Stimulated activated CD4-positive, alpha-beta T cell treated with anti-CD3 and anti-CD28 coated beads, Interleukin-2, amount 100 ng/mL, for 4 hours (primary cell): ENCODE results near the gene AKNA.

Experiments
- DNase-seq: peaks from one replicate; pipeline ENCODE4 v3.0.0-alpha.2; 2020; ENCODE audit warnings: low read depth

Gene AKNA

DNA sequence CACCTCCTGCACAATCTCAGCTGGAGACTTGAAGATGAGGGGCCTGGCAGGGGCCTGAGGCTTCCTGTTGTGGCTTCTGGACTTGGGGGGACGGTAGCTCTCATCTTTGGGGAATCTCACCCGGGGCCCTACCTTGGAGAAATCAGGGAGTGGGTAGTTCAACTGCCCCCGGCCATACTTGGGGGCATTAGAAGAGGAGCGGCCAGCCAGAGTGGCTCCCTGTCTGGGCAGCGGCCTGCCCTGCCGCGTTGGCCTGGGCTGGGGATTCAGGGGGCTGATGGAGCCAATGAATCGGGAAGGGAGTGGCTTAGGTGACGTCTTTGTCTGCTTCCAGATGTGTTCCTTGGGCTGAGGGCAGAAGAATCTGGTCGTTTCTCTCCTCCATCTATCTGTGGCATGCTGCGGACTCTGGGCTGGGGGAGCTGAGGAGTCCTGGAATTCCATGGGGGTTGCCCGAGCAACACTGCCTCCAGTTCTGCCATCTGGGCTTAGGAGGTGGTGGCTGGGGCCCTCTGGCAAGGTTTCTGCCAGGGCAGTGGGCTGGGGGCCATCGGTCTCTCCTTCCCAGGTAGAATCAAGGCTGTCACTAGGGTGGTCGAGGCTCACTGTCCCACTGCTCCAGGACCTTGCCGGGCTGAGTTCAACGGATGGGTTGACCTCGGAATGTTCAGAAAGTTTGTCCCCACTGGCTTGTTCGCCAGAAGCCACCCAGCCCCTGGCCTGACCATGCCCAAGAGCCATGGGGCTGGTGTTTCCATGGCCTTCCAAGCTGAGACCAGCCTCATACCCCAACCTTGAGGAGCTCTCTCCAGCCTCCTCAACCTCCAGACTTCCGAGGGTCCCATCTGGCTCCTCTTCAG is 11.0 kb downstream of the AKNA start:
- DNase-seq: no peak

DNA sequence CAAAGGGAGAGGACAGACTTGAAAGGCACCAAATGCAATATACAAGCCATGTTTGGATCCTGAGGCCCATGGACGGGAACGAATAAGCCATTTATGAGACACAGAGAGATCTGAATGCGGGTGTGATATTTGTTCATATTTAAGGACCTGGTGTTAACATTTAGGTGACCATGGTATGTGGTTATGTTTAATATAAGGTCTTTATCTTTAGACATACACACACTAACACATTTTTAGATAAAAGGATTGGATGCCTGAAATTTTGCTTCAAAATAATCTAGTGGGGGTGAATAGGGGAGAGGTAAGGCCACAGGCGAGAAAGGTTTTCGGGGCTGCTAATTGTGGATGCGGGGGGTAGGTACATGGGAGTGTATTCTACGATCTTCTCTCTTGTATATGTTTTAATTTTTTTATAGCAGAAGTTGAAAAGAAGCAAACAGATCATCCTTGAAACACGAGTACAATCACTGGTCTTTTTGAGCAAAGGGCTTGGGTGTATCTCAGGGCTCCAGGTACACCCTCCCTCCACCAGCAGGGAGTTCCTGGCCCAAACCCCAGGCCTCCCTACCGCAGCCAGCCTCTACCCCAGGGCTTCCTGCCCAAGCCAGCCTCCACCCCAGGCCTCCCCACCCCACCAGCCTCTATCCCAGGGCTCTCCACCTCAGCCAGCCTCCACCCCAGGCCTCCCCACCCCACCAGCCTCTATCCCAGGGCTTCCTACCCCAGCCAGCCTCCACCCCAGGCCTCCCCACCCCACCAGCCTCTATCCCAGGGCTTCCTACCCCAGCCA is 12.2 kb downstream of the AKNA start:
- no peak for DNase-seq

DNA sequence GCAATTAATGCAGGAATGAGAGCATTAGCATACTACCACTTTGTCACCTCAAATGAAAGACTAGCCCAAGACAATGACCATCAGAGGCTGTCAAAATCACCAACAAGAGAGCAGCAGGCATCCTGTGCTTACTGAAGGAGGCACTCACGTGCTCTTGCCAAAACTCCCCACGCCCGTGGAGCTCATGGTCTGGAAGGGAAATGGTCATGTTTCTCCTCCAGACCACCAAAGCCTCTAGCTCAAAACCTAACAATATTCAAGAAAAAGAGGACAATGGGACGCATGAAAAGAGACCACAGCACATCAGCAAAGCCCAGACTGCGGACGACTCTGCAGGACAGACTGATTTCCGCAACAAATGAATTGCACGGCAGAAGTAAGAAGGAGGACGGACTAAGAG is 12.8 kb downstream of the AKNA start:
- DNase-seq: no peak

GRCh38 chr9:114373960-114374730 is 13.6 kb downstream of the AKNA start:
- no peak for DNase-seq

DNA sequence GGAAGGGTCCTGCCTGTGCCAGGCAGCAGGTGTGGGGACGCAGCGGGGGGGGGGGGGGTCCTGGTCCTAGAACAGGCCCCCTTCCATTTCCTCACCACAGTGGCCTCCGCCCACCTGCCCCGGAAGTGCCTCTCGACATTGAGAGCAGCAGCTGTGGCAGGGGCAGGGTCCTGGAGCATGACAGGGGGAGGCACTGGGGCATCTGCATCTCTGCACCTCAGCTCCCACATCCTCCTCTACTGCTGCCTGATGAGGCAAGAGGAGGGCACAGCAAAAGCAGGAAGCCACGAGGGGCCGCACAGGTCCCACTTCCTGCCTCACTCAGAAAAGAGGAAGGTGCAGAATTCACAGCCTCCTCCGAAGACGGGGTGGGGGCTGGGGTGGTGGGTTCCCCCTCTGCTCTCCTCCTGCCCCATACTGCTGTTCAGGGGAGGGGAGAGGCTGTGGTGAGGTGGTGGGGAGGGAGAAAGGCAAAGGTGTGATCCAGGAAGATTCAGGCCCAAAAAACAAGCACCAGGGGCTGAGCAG is 14.8 kb downstream of the AKNA start:
- DNase-seq: peak; percentile 59

- DNase-seq: no peak
Measured at GRCh38 chr9:114371973-114372917, 15.5 kb downstream of the AKNA start.

DNA sequence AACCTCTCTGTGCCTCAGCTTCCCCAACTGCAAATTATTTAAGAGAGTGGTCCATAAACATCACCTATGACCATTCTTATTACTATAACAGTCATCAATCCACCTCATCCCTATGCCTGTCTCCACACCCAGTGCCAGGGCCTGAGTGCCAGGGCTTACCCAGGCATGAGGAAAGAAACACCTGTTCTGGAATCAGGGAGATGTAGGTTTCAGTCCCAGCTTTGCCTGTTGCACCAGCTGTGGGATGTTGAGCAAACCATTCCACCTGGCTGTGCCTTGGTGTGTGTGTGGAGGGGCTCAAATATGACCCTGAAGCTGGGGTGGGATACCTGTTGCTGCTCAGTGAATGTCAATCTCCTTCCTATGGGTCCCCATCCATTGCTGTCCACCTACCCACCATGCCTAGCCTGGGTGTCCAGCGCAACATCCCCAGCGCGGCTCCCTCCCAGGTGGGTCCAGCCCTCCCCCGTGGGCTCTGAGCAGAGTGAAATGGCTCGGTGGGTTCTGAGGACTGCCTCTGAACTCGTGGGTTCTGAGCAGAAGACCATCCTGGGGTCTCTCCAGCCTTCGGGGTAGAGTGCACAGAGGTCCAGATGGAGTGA is 16.3 kb downstream of the AKNA start:
- DNase-seq: no peak

GRCh38 chr9:114370968-114371320 is 16.8 kb downstream of the AKNA start:
- DNase-seq: no peak

GRCh38 chr9:114370251-114370967 is 17.4 kb downstream of the AKNA start:
- no peak for DNase-seq

GRCh38 chr9:114369216-114370130 is 18.3 kb downstream of the AKNA start:
- DNase-seq: no peak

- no peak for DNase-seq
Measured at GRCh38 chr9:114367772-114368569, 19.8 kb downstream of the AKNA start.

GRCh38 chr9:114367366-114367765 is 20.4 kb downstream of the AKNA start:
- DNase-seq: no peak

DNA sequence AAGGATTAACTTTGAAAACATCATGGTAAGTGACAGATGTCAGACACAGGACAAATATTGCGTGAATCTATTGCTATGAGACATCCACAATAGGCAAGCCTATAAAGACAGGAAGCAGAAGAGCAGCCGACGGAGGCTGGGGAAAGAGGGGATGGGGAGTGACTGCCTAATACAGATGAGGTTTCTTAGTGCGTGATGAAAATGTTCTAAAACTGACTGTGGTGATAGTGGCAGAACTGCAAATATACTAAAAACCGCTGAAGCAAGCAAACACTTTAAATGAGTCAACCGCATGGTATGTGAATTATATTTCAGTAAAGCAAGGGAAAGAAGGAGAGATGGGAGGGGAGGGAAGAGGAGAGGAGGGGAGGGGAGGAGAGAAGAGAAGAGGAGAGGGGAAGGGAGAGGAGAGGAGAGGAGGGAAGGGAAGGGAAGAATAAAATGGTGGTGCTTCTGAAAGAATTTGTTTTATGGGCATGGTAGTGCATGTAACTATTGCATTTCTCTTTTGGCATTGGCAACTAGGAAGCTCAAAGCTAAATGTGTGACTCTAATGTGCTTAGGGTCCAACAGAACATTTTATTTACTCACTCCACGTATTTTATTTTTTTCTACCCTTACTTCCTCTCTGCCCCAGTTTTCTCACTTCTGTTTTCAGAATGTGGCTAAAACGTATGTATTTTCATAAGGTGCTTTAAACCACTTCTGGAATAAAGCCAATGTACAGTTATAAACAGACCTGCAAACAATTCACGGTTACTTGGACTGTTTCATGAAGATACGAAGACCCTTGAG is 21.3 kb downstream of the AKNA start:
- DNase-seq: no peak

DNA sequence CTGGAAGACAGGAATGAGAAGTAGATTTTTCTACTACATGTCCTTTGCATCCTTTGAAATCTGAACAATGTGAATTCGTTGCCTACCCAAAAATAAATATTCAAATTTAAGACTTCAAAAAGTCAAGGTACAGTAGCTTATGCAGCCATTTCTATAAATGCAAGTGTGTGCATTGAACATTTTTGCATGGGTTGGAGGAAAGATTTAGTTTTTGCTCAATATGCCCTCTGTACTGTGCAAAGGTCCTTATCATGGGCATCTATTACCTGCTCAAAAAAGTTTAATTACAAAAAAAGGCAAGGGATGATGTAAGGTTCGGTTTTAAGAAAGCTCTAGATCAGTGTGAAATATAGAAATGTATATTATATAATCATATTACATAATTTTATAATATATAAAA is 22.6 kb downstream of the AKNA start:
- no peak for DNase-seq

DNA sequence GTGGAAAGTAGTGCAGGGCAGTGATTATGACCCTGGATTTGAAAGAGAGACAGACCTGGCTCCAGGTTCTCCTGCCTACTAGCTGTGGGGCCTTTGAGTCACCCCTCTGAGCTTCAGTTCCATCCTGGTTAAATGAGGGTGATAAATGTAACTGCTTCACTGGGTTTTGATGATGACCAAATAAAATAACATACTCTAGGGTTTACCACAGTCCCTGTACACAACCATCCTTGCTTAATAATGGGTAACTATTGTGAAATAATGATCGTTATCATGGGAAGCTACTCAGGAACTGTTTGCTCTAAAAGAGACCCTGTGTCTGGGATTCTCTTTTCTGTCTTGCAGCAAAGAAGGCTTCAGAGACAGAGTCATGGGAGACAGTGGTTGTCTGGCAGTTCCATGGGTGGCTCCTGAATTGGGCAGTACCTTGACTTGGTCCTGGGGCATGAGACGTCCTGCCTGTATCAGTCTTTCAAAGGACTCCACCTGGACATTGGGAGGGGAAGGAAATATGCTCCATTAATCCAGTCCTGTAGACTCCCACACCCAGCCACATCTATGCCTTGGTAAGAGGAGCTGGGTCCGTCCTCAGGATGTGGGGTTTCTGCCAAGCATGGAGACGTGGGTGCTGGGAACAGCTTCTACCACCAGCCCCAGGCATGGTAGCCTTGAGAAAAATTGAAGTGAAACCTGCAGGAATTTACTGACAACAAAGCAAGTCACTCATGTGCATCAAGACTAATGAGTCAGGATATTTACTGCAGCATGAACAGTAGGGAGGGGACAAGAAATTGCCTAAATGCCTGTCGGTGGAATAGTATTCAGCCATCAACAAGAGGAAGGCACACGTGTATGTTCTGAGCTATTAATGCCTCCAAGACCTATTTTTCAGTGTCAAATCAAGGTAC is 23.4 kb downstream of the AKNA start:
- no peak for DNase-seq

DNA sequence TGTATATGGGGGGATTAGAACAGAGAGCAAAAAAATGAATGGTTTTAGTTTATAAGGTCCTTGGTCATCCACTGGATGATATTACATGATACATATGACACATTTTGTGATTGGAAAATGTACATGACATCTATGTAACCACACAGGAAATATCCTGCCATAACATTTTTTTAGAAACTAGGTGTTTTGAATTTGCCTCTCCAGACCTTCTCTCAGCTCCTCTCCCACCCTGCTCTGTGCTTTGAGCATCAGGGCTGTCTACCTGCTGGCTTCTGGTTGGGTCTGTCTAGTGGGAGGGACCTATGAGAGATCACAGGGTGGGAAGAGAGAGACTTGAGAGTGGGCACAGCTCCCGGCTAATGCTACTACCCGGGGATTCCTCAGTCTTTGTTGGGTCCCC is 24.4 kb downstream of the AKNA start:
- DNase-seq: no peak
